Thymus (tissue), 14 donors: Measurements from ENCODE around the gene FAM237B. TPM values are rescaled to one million over a fixed set of nuclear protein-coding genes. Genes with fewer than 3 reads are reported as not detected.
A peak's percentile ranks its signal among the peaks of the same experiment; 100 is the strongest.
"Not testable (repeated sequence)": the region's sequence is repeated elsewhere in the genome, so short reads cannot be mapped to it uniquely, and the experiment has no call there.

Source experiments
- DNase-seq, 9 donors: peaks; one replicate each; pipeline ENCODE4 v3.0.0-alpha.2; 2013; ENCODE audit warnings: low spot score in 9 of 9, low read depth in 6 of 9, missing footprints in 1 of 9
- H3K27ac ChIP-seq, 2 donors: one replicate each; pipeline ENCODE4 v1.5.1; 2013; ENCODE audit warnings: control low read depth in 1 of 2, low read depth in 1 of 2, low read length in 1 of 2, mild to moderate bottlenecking in 1 of 2, moderate library complexity in 1 of 2
- H3K27me3 ChIP-seq, 2 donors: one replicate each; pipeline ENCODE4 v1.5.1; 2013; ENCODE audit warnings: low read length in 1 of 2; ENCODE audit not compliant: control insufficient read depth in 2 of 2, insufficient read depth in 1 of 2
- H3K36me3 ChIP-seq, 2 donors: one replicate each; pipeline ENCODE4 v1.5.1; 2013; ENCODE audit warnings: low read length in 1 of 2, mild to moderate bottlenecking in 1 of 2, moderate library complexity in 1 of 2; ENCODE audit not compliant: control insufficient read depth in 2 of 2, insufficient read depth in 2 of 2
- H3K4me1 ChIP-seq, 2 donors: one replicate each; pipeline ENCODE4 v1.5.1; 2013; ENCODE audit warnings: low read length in 2 of 2; ENCODE audit not compliant: control insufficient read depth in 2 of 2, insufficient read depth in 2 of 2
- H3K4me3 ChIP-seq, 2 donors: one replicate each; pipeline ENCODE4 v1.5.1; 2013; ENCODE audit warnings: low read length in 2 of 2, control low read depth in 1 of 2, mild to moderate bottlenecking in 1 of 2
- H3K9me3 ChIP-seq, 2 donors: one replicate each; pipeline ENCODE4 v1.5.1; 2013; ENCODE audit warnings: low read length in 1 of 2, mild to moderate bottlenecking in 1 of 2; ENCODE audit not compliant: control insufficient read depth in 2 of 2, insufficient read depth in 1 of 2
- WGBS: extraction: QIAGEN DNeasy Blood & Tissue Kit; methylation state at CpG from one replicate; pipeline ENCODE4 v1.1.7; 2013; 5-methylcytosine and 5-hydroxymethylcytosine counted together
- long read RNA-seq, 10 donors: transcript quantifications; one replicate each; lab custom pipeline, GENCODE V29; 2026
- polyA plus RNA-seq: library from polyadenylated mRNA; stranded (reverse); fragments of 200-250 nt; gene quantifications from one replicate; pipeline ENCODE4 v1.2.3, GENCODE V29; 2013
- total RNA-seq: library from RNA; stranded (reverse); fragments of 120-200 nt; gene quantifications from one replicate; pipeline ENCODE4 v1.2.4, GENCODE V29; 2013
- donor health status: healthy.

FAM237B gene
- total RNA-seq = not detected
- polyA plus RNA-seq = not detected
- long read RNA-seq, donor 1 = 0 reads
- long read RNA-seq, donor 2 = 0 reads
- long read RNA-seq, donor 3 = 0 reads
- long read RNA-seq, donor 4 = 0 reads
- long read RNA-seq, donor 5 = 0 reads
- long read RNA-seq, donor 6 = 0 reads
- long read RNA-seq, donor 7 = 0 reads
- long read RNA-seq, donor 8 = 0 reads
- long read RNA-seq, donor 9 = 0 reads
- long read RNA-seq, donor 10 = 0 reads

DNA sequence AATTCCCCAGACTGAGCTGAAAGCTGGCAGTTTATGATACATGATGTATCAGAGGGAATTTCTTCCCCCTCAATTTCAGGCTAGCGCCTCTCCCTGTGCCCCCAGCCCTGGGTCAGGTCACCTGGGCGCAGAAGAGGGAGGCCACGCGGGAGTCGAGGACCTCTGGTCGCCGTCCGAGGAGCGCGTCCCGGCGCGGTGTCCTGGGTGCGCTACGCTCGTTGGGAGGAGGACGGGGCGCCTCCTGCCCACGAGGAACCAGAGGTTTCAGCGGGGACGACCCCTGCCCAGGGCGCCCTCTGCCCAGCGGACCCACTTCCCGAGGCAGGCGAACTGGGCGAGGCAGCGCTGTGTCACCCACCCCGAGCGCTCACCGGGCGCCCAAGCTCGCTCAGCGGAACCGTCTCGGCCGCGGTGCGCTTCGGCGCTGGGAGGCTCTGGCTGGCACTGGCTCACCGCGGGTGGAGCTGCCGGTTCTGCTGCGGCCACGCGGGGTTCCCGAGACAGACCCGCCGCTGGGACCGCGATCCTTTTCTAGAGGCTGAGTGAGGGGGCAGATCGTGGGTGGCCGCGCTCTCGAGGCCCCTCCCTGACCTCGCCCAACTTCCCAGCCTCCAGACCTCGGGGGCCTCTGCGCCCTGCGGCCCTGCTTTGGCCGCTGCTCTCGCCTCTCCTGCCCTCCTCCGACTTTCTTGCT is at the start of gene FAM237B:
TSS of gene FAM237B (minus strand) at position 504 of the 694 bp plus-strand sequence. CDS start 1,556 bp downstream, outside the sequence.
- Histone ChIP-seq H3K4me3 (no peak within 1 kb of the TSS), H3K27me3 (peaks cover 15 to 34% of the 10 kb centered on the region in 2 donors), H3K9me3 (no peaks in the 10 kb centered on the region), H3K36me3 (no peaks in the 10 kb centered on the region), H3K4me1 (no peaks in the 10 kb centered on the region), H3K27ac (no peak within 1 kb of the TSS)
- no peak for DNase-seq
- WGBS = 4% methylated on average over 62 of the region's 62 CpGs

GRCh38 chr7:90351987-90352386 is 30.9 kb upstream of the FAM237B start:
- no peaks in the 10 kb centered on the region for H3K9me3 ChIP-seq
- DNase-seq = no peak
- no peaks in the 10 kb centered on the region for H3K27me3 ChIP-seq
- H3K36me3 ChIP-seq = peaks cover 6 to 18% of the 10 kb centered on the region in 2 donors
- no peak overlapping the region for H3K4me3 ChIP-seq
- no peak overlapping the region for H3K27ac ChIP-seq
- H3K4me1 ChIP-seq = peaks cover 0 to 5% of the 10 kb centered on the region in 2 donors

DNA sequence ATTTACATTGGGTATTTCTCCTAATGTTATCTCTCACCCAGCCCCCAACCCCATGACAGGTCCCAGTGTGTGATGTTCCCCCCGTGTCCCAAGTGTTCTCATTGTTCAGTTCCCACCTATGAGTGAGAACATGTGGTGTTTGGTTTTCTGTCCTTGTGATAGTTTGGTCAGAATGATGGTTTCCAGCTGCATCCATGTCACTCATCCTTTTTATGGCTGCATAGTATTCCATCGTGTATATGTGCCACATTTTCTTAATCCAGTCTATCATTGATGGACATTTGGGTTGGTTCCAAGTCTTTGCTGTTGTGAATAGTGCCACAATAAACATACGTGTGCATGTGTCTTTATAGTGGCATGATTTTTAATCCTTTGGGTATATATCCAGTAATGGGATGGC is 28.9 kb upstream of the FAM237B start:
- H3K27me3 ChIP-seq, H3K9me3 ChIP-seq, H3K4me1 ChIP-seq, DNase-seq, H3K36me3 ChIP-seq, H3K4me3 ChIP-seq, H3K27ac ChIP-seq: not testable (repeated sequence)
- WGBS = 99% methylated on average over 3 of the region's 3 CpGs

DNA sequence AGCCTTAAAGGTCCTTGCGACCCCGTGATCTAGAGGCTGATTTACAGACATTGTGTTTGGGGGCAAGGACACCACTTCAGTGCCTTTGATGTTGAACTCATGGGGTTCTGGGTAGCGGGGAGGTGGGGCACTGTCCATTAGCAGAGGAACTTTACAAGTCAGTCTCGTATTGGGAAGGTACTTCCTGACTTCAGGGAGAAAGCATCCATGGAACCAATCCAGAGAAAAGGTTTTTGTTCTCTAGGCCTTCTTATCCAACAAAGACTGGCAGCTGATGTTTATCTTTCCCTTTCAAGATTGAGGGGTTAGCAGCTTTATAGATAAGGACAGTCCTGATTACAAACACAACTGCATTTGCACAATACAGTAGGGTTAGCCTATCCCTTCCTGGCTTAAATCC is 28.2 kb upstream of the FAM237B start:
- Histone ChIP-seq H3K9me3 (no peaks in the 10 kb centered on the region), H3K27ac (no peak overlapping the region), H3K27me3 (no peaks in the 10 kb centered on the region), H3K4me1 (peaks cover 3 to 5% of the 10 kb centered on the region in 2 donors), H3K36me3 (peaks cover 0 to 6% of the 10 kb centered on the region in 2 donors), H3K4me3 (no peak overlapping the region)
- 94% methylated on average over 4 of the region's 4 CpGs for WGBS
- no peak for DNase-seq

DNA sequence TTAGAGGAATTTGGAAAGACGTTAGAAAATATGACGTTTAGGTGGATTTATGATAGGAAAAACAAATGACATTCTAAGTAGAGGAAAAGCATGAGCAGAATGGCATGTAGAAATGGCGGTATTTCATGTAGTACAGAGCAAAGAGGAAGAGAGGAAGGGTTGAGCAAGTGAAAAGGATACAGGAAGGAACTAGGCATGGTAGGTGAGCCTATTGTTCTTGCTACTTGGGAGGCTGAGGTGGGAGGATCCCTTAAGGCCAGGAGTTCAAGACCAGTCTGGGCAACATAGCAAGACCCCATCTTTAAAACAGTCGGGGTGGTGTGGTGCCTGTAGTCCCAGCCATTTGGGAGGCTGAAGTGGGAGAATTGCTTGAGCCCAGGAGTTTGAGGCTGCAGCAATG is 26.7 kb upstream of the FAM237B start:
- H3K4me3 ChIP-seq = peak overlapping the region in 1 of 2 donors; percentile 66
- peaks cover 3 to 5% of the 10 kb centered on the region in 2 donors for H3K4me1 ChIP-seq
- no peaks in the 10 kb centered on the region for H3K36me3 ChIP-seq
- no peaks in the 10 kb centered on the region for H3K27me3 ChIP-seq
- peak in 1 of 9 donors; percentile 7 for DNase-seq
- H3K27ac ChIP-seq = no peak overlapping the region
- WGBS = 66% methylated on average over 4 of the region's 4 CpGs
- H3K9me3 ChIP-seq = no peaks in the 10 kb centered on the region

DNA sequence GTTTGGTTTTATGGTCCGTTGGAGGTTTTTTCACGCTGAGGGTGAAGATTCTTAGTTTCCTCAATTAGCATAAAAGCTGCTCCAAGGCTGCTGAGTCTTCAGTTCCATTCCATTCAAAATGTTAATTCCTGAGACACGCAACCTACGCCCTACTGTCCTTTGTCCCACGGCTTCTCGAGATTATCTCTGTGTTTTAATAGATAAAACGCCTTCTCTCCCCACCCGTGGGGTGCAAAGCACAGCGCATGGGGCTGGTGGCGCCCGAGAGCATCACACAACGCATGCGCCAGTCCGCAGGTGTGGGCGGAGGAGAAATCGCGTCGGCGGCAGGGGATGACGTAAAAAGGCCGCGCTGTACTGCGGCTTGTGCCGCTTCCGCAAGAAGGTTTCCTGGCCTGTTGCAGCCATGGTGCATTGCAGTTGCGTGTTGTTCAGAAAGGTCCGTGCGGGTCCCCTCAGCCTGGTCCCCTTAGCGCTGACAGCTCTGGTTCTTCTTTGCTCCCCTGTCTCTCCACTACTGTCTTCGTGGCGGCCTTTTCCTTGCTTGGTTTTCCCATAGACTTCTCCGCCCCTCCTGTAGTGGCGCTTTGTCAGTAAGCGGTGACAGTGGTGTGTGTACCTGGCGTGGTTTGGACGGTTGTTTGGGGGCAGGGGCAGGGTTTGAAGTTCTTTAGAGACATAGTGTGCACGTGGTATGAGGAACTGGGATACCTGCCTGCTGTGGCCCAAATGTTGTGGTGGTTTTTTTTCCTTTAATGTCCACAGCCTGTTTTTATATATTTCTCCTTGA is 25.4 kb upstream of the FAM237B start, which contains the start of gene GTPBP10:
TSS of gene GTPBP10 (plus strand) at position 381 of the 790 bp plus-strand sequence. CDS start at position 407, 26 bp downstream.
- under 1% methylated on average over 37 of the region's 37 CpGs for WGBS
- Histone ChIP-seq H3K27me3 (no peaks in the 10 kb centered on the region), H3K27ac (peak within 1 kb of the TSS; percentile 93 to 95), H3K4me1 (peaks cover 3 to 5% of the 10 kb centered on the region in 2 donors), H3K4me3 (peak within 1 kb of the TSS; percentile 66 to 74), H3K9me3 (no peaks in the 10 kb centered on the region), H3K36me3 (no peaks in the 10 kb centered on the region)
- DNase-seq = peak; percentile 92 to 98 (median 94)

DNA sequence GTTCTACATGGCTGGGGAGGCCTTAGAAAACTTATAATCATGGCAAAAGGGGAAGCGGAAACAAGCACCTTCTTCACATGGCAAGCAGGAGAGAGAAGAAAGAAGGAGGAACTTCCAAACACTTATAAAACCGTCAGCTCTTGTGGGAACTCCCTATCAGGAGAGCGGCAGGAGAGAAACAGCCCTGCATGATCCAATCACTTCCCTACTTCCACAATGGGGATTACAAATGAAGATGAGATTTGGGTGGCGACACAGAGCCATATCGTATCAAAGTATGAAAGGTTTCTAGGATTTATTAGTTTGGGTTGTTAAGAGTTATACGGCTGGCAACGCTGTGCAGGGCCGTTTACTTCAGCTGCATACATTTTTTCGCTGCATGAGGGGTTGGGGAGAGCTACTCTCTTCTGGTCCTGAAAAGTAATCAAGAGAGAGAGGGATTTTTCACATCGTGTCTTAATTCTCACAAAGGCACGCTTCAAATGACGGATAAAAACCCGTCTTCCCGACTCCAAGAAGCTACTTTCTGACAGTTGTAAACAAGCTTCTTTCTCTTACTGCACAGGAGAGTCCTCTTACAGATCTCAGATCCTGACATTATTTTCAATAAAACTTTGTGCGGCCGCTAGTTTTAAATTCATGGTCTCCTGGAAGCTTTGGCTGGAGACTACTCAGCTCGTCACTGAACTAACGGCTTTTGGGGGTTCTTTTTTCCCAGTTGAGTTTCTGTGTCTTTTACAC is 24.7 kb upstream of the FAM237B start:
- H3K4me3 ChIP-seq = peak overlapping the region; percentile 66 to 74
- H3K4me1 ChIP-seq = peaks cover 3 to 5% of the 10 kb centered on the region in 2 donors
- DNase-seq = peak in 3 of 9 donors; percentile 8 to 32 (median 16)
- no peaks in the 10 kb centered on the region for H3K27me3 ChIP-seq
- H3K36me3 ChIP-seq = no peaks in the 10 kb centered on the region
- peak overlapping the region; percentile 80 to 87 for H3K27ac ChIP-seq
- WGBS = 25% methylated on average over 18 of the region's 18 CpGs
- H3K9me3 ChIP-seq = no peaks in the 10 kb centered on the region

DNA sequence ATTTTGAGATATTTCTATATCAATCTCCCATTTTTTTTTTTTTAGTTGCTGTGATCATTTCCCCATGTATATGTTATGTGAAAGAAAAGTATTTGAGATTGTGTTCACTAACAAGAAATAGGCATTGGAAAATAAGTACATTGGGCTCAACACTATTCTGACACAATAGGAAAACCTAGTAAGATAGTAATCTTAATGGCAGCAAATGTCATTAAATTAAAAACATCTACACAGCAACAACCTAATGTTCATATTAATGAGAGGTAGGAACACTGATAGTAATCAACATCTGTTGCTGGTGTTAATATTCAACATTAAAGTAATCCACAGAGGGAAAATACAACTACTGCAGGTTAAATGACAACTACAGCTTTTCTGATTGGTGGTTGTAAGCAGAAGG is 23.9 kb upstream of the FAM237B start:
- H3K36me3 ChIP-seq = no peaks in the 10 kb centered on the region
- H3K4me1 ChIP-seq = peaks cover 3 to 5% of the 10 kb centered on the region in 2 donors
- H3K27me3 ChIP-seq = no peaks in the 10 kb centered on the region
- no peak overlapping the region for H3K4me3 ChIP-seq
- H3K9me3 ChIP-seq = no peaks in the 10 kb centered on the region
- no peak for DNase-seq
- no peak overlapping the region for H3K27ac ChIP-seq
